Measurements from ENCODE around the gene PIGQ.

GRCh38 chr16:544517-544916 is 25.3 kb upstream of the PIGQ start:
- TF ChIP-seq CTCF (conservative IDR thresholded peaks at IDR 0.05; ENCODE audit: low read depth in 2 of 2), result no peak
- no peak for TF ChIP-seq REST (IDR thresholded peaks at IDR 0.05; ENCODE audit: unreplicated experiment)
- no peak for TF ChIP-seq POLR2AphosphoS5 (IDR thresholded peaks at IDR 0.05; ENCODE audit: low read depth)
- TF ChIP-seq EZH2phosphoT487 (IDR thresholded peaks at IDR 0.05; ENCODE audit: unreplicated experiment), result no peak
- no peak for TF ChIP-seq ZNF462 (CRISPR knock-in tag; IDR thresholded peaks at IDR 0.05)
- no peak for TF ChIP-seq EZH2 (IDR thresholded peaks at IDR 0.05; ENCODE audit: low read depth, unreplicated experiment)
- no peak for TF ChIP-seq CREB1 (CRISPR knock-in tag; IDR thresholded peaks at IDR 0.05; ENCODE audit: low read depth)
- TF ChIP-seq ZNF114 (CRISPR knock-in tag; IDR thresholded peaks at IDR 0.05), result no peak

All from GM23338 (cell line).